Hindlimb muscle (tissue), 1 donor: ENCODE data around the gene PDE6B. TPM values are rescaled to one million over a fixed set of nuclear protein-coding genes. Genes with fewer than 3 reads are reported as not detected.

ENCODE experiments used
- DNase-seq: peaks from one replicate; pipeline ENCODE4 v3.0.0-alpha.2; 2013
- polyA plus RNA-seq: library from polyadenylated mRNA; unstranded; fragments of 120-200 nt; gene quantifications from one replicate; pipeline ENCODE4 v1.2.1, GENCODE V29; 2013; ENCODE audit not compliant: insufficient read length

PDE6B gene
- polyA plus RNA-seq, 1 donor, result 17.0 TPM

GRCh38 chr4:600850-601515, 24.4 kb upstream of the PDE6B start:
- DNase-seq, result no peak

GRCh38 chr4:601612-602558, 23.5 kb upstream of the PDE6B start:
- no peak for DNase-seq

- no peak for DNase-seq
Observed at GRCh38 chr4:602559-602942, 22.8 kb upstream of the PDE6B start.

- no peak for DNase-seq
Observed at GRCh38 chr4:604131-604530, 21.2 kb upstream of the PDE6B start.

- DNase-seq, result no peak
Observed at GRCh38 chr4:605702-606425, 19.5 kb upstream of the PDE6B start.

- DNase-seq, result no peak
Observed at GRCh38 chr4:608236-608635, 17.1 kb upstream of the PDE6B start.

GRCh38 chr4:609400-610050, 15.8 kb upstream of the PDE6B start:
- DNase-seq, result no peak

GRCh38 chr4:610411-611261, 14.7 kb upstream of the PDE6B start:
- DNase-seq, result no peak

- DNase-seq, result no peak
Observed at GRCh38 chr4:612052-612748, 13.2 kb upstream of the PDE6B start.

GRCh38 chr4:612749-613125, 12.6 kb upstream of the PDE6B start:
- no peak for DNase-seq

- DNase-seq, result no peak
Observed at GRCh38 chr4:613126-613525, 12.2 kb upstream of the PDE6B start.

- no peak for DNase-seq
Observed at GRCh38 chr4:616091-616490, 9.3 kb upstream of the PDE6B start.

- no peak for DNase-seq
Observed at GRCh38 chr4:616911-617643, 8.3 kb upstream of the PDE6B start.

GRCh38 chr4:617644-618641, 7.4 kb upstream of the PDE6B start:
- no peak for DNase-seq

- DNase-seq, result no peak
Observed at GRCh38 chr4:620201-620600, 5.2 kb upstream of the PDE6B start.

GRCh38 chr4:620851-621261, 4.5 kb upstream of the PDE6B start:
- DNase-seq, result no peak

GRCh38 chr4:621296-622070, 3.9 kb upstream of the PDE6B start:
- no peak for DNase-seq
